ENCODE data around the gene NRL. TPM values are rescaled to one million over a fixed set of nuclear protein-coding genes. Genes with fewer than 3 reads are reported as not detected.
"Not testable (repeated sequence)": the region's sequence is repeated elsewhere in the genome, so short reads cannot be mapped to it uniquely, and the experiment has no call there.

NRL gene
- polyA plus RNA-seq, 1 donor, result 1.6 TPM

- no CpG with 5 or more reads among the region's 20 CpGs for WGBS (ENCODE audit: insufficient coverage, low lambda C conversion rate)
- H3K27me3 ChIP-seq (ENCODE audit: control insufficient read depth, insufficient read depth, low read length), result peaks cover 5% of the 10 kb centered on the region
- H3K4me3 ChIP-seq (ENCODE audit: low read length), result peak overlapping the region; percentile 74
- no peak for DNase-seq
- H3K36me3 ChIP-seq (ENCODE audit: control insufficient read depth, insufficient read depth, low read length), result no peaks in the 10 kb centered on the region
- H3K27ac ChIP-seq (ENCODE audit: low read length), result peak overlapping the region; percentile 53
- H3K9me3 ChIP-seq (ENCODE audit: control insufficient read depth, low read depth, low read length), result no peaks in the 10 kb centered on the region
- peaks cover 9% of the 10 kb centered on the region for H3K4me1 ChIP-seq (ENCODE audit: control insufficient read depth, insufficient read depth, low read length)
These were observed 63.5 kb downstream of the NRL start for GRCh38 chr14:24051176-24051788.

DNA sequence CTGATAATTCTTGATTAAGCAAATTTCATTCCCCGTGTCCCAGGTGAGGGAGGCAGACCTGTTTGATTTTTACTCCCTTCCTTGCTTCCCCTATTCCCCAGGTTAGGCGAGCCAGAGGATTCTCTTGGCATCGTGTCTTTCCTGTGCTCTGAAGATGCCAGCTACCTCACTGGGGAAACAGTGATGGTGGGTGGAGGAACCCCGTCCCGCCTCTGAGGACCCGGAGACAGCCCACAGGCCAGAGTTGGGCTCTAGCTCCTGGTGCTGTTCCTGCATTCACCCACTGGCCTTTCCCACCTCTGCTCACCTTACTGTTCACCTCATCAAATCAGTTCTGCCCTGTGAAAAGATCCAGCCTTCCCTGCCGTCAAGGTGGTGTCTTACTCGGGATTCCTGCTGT, 64.0 kb downstream of the NRL start:
- no CpG with 5 or more reads among the region's 8 CpGs for WGBS (ENCODE audit: insufficient coverage, low lambda C conversion rate)
- not testable (repeated sequence) for H3K9me3 ChIP-seq (ENCODE audit: control insufficient read depth, low read depth, low read length); H3K4me3 ChIP-seq (ENCODE audit: low read length); H3K27me3 ChIP-seq (ENCODE audit: control insufficient read depth, insufficient read depth, low read length); DNase-seq; H3K4me1 ChIP-seq (ENCODE audit: control insufficient read depth, insufficient read depth, low read length); H3K27ac ChIP-seq (ENCODE audit: low read length); H3K36me3 ChIP-seq (ENCODE audit: control insufficient read depth, insufficient read depth, low read length)

GRCh38 chr14:24049002-24049401, 65.7 kb downstream of the NRL start:
- not testable (repeated sequence) for H3K4me1 ChIP-seq (ENCODE audit: control insufficient read depth, insufficient read depth, low read length); H3K36me3 ChIP-seq (ENCODE audit: control insufficient read depth, insufficient read depth, low read length); H3K27ac ChIP-seq (ENCODE audit: low read length); DNase-seq; H3K9me3 ChIP-seq (ENCODE audit: control insufficient read depth, low read depth, low read length); H3K4me3 ChIP-seq (ENCODE audit: low read length); H3K27me3 ChIP-seq (ENCODE audit: control insufficient read depth, insufficient read depth, low read length)
- WGBS (ENCODE audit: insufficient coverage, low lambda C conversion rate), result no CpG with 5 or more reads among the region's 2 CpGs

DNA sequence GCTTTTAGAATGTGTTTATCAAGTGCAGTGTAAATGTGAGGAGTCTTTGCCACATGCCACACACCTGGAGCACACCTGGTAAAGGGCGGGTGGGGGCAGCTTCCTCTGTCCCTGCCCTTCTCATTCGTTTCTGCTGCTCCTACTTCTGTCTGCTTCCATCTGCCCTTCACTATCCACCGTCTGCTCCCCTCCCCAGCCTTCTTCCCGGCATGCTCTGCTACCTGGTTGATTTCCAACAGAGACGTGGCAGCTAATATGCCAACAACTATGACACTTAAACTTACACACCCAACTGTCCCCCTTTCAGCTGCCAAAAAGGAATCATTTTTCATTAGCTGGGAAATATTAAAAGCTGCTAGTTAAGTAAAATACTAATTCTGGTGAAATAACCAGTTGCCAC, 72.0 kb downstream of the NRL start:
- no peaks in the 10 kb centered on the region for H3K36me3 ChIP-seq (ENCODE audit: control insufficient read depth, insufficient read depth, low read length)
- H3K9me3 ChIP-seq (ENCODE audit: control insufficient read depth, low read depth, low read length), result no peaks in the 10 kb centered on the region
- DNase-seq, result peak in 1 of 2 donors; percentile 6
- H3K4me1 ChIP-seq (ENCODE audit: control insufficient read depth, insufficient read depth, low read length), result peaks cover 17% of the 10 kb centered on the region
- H3K4me3 ChIP-seq (ENCODE audit: low read length), result no peak overlapping the region
- no CpG with 5 or more reads among the region's 5 CpGs for WGBS (ENCODE audit: insufficient coverage, low lambda C conversion rate)
- no peak overlapping the region for H3K27ac ChIP-seq (ENCODE audit: low read length)
- H3K27me3 ChIP-seq (ENCODE audit: control insufficient read depth, insufficient read depth, low read length), result no peaks in the 10 kb centered on the region

- Histone ChIP-seq H3K36me3 (ENCODE audit: control insufficient read depth, insufficient read depth, low read length) (no peaks in the 10 kb centered on the region), H3K9me3 (ENCODE audit: control insufficient read depth, low read depth, low read length) (no peaks in the 10 kb centered on the region), H3K27ac (ENCODE audit: low read length) (no peak overlapping the region), H3K27me3 (ENCODE audit: control insufficient read depth, insufficient read depth, low read length) (no peaks in the 10 kb centered on the region), H3K4me1 (ENCODE audit: control insufficient read depth, insufficient read depth, low read length) (peaks cover 27% of the 10 kb centered on the region), H3K4me3 (ENCODE audit: low read length) (no peak overlapping the region)
- whole genome bisulfite sequencing (ENCODE audit: insufficient coverage, low lambda C conversion rate), result no CpG with 5 or more reads among the region's 2 CpGs
- DNase-seq, result peak in 1 of 2 donors; percentile 34
These were observed 74.1 kb downstream of the NRL start for GRCh38 chr14:24040692-24041091.

DNA sequence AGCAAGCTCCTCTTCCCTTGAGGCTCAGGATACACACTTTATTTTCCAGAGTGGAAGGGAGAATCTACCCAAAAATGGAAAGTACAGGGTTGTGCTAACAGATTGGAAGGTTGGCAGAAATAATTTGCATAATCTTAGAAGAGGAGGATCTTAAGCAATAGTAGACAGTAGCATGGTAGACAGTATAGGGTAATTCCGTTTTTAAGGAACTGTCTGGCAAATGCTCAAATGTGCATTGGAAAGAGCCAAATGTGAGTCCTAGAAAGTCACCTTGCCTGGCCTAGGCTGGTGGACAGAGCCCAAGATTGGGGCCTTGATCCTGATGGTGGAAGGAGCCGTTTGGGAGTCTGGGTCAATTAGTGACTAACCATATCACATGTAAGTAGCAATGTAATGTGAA, 76.1 kb downstream of the NRL start:
- no peaks in the 10 kb centered on the region for H3K36me3 ChIP-seq (ENCODE audit: control insufficient read depth, insufficient read depth, low read length)
- no peaks in the 10 kb centered on the region for H3K9me3 ChIP-seq (ENCODE audit: control insufficient read depth, low read depth, low read length)
- WGBS (ENCODE audit: insufficient coverage, low lambda C conversion rate), result no CpG with 5 or more reads among the region's 2 CpGs

DNA sequence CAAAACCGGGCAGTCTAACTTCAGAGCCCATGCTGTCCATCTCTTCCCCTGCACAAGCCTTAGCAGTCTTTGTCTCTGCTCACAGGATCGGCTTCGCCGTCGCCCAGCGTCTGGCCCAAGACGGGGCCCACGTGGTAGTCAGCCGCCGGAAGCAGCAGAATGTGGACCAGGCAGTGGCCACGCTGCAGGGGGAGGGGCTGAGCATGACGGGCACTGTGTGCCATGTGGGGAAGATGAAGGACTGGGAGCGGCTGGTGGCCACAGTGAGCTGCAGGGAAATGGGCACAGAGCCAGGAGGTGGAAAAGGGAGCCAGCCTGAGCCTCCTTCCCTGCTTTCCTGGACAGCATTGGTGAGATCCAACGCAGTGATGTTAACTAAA, 77.1 kb downstream of the NRL start:
- Histone ChIP-seq H3K36me3 (ENCODE audit: control insufficient read depth, insufficient read depth, low read length) (no peaks in the 10 kb centered on the region), H3K4me1 (ENCODE audit: control insufficient read depth, insufficient read depth, low read length) (peaks cover 27% of the 10 kb centered on the region), H3K27ac (ENCODE audit: low read length) (peak overlapping the region; percentile 58), H3K4me3 (ENCODE audit: low read length) (no peak overlapping the region), H3K9me3 (ENCODE audit: control insufficient read depth, low read depth, low read length) (no peaks in the 10 kb centered on the region), H3K27me3 (ENCODE audit: control insufficient read depth, insufficient read depth, low read length) (no peaks in the 10 kb centered on the region)
- WGBS (ENCODE audit: insufficient coverage, low lambda C conversion rate), result no CpG with 5 or more reads among the region's 14 CpGs
- no peak for DNase-seq

More for the DNA sequence above, 76.1 kb downstream of the NRL start:
- no peaks in the 10 kb centered on the region for H3K27me3 ChIP-seq (ENCODE audit: control insufficient read depth, insufficient read depth, low read length)
- no peak for DNase-seq
- H3K27ac ChIP-seq (ENCODE audit: low read length), result peak overlapping the region; percentile 58
- H3K4me1 ChIP-seq (ENCODE audit: control insufficient read depth, insufficient read depth, low read length), result peaks cover 27% of the 10 kb centered on the region
- no peak overlapping the region for H3K4me3 ChIP-seq (ENCODE audit: low read length)

GRCh38 chr14:24036963-24037657, 77.6 kb downstream of the NRL start:
- peaks cover 27% of the 10 kb centered on the region for H3K4me1 ChIP-seq (ENCODE audit: control insufficient read depth, insufficient read depth, low read length)
- not testable (repeated sequence) for H3K36me3 ChIP-seq (ENCODE audit: control insufficient read depth, insufficient read depth, low read length); DNase-seq; H3K9me3 ChIP-seq (ENCODE audit: control insufficient read depth, low read depth, low read length); H3K27me3 ChIP-seq (ENCODE audit: control insufficient read depth, insufficient read depth, low read length)
- H3K4me3 ChIP-seq (ENCODE audit: low read length), result peak overlapping the region; percentile 67
- peak overlapping the region; percentile 93 for H3K27ac ChIP-seq (ENCODE audit: low read length)
- WGBS (ENCODE audit: insufficient coverage, low lambda C conversion rate), result no CpG with 5 or more reads among the region's 10 CpGs

DNA sequence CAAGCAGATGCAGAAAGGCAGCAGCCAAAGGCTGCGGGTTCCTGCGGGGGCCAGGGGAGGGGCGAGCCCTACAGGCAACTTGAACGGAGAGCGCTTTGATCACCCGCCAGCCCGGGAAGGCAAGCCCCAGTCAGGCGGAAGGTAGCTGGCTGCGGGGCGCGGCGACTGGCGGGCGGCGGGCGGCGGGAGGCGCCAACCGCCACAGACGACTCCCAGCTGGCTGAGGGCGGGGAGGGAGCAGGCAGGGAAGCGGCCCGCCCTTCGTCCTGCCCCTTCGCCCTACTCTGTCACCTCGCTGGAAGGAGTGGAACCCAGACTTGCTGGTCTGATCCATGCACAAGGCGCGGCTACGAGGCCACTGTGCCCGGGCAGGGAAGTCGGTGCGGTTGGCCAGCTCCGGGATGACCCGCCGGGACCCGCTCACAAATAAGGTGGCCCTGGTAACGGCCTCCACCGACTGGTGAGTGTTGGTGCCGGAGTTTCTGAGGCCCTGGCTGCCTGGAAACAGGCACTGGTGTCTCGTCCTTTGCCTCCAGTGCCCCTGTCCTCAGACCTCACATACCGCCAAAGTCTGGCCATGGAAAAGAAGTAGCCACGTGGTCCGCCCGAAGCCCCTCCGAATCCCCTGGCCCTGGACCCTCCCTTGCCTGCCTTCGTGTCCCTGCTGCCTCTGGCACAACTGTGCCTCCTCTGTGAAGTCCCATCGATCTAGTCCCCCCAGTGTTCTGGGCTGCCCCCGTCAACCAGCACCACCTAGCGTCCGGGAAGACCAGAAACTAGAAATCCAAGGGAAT, 78.4 kb downstream of the NRL start:
- Histone ChIP-seq H3K36me3 (ENCODE audit: control insufficient read depth, insufficient read depth, low read length) (no peaks in the 10 kb centered on the region), H3K27ac (ENCODE audit: low read length) (peak overlapping the region; percentile 93), H3K9me3 (ENCODE audit: control insufficient read depth, low read depth, low read length) (no peaks in the 10 kb centered on the region), H3K4me1 (ENCODE audit: control insufficient read depth, insufficient read depth, low read length) (peaks cover 27% of the 10 kb centered on the region), H3K4me3 (ENCODE audit: low read length) (peak overlapping the region; percentile 67), H3K27me3 (ENCODE audit: control insufficient read depth, insufficient read depth, low read length) (no peaks in the 10 kb centered on the region)
- DNase-seq, result peak; percentile 79 to 94
- no CpG with 5 or more reads among the region's 50 CpGs for WGBS (ENCODE audit: insufficient coverage, low lambda C conversion rate)

DNA sequence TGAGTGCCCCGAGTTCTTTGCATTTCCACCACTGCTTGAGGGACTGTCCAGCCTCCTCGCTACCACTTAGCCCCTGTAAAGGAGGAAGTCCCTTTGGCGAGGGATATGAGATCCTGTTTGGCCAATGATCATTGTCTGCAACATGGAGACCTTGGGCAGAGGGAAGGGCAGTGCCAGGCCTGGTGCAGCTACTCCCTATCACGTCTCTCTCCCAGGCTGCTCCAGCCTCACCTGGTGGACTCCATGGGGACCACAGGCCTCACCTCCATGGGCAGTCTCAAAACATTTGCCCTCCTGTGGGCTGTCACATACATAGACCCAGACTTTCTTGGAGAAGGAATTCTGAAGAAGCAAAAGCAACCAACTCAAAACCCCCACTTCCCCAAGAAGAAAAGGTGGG, 79.0 kb downstream of the NRL start:
- WGBS (ENCODE audit: insufficient coverage, low lambda C conversion rate), result no CpG with 5 or more reads among the region's 4 CpGs
- H3K4me1 ChIP-seq (ENCODE audit: control insufficient read depth, insufficient read depth, low read length), result peaks cover 27% of the 10 kb centered on the region

More for the DNA sequence above, 79.0 kb downstream of the NRL start:
- peak overlapping the region; percentile 67 for H3K4me3 ChIP-seq (ENCODE audit: low read length)
- H3K36me3 ChIP-seq (ENCODE audit: control insufficient read depth, insufficient read depth, low read length); H3K27me3 ChIP-seq (ENCODE audit: control insufficient read depth, insufficient read depth, low read length); H3K9me3 ChIP-seq (ENCODE audit: control insufficient read depth, low read depth, low read length): not testable (repeated sequence)
- peak overlapping the region; percentile 93 for H3K27ac ChIP-seq (ENCODE audit: low read length)
- DNase-seq, result peak in 1 of 2 donors; percentile 46
